ENCODE data around the gene GNB1L.

GRCh38 chr22:19873960-19874306 is 19.3 kb upstream of the GNB1L start:
- TF ChIP-seq CTCF (conservative IDR thresholded peaks at IDR 0.05) (no peak), EZH2 (IDR thresholded peaks at IDR 0.05; ENCODE audit: low read depth) (no peak)
